NCI-H1694 treated with DMSO at 0.1 percent for 48 hours (cell line): ENCODE measurements around the gene COMMD8.

Source experiments
- DNase-seq: peaks from one replicate; lab custom pipeline; 2025; lab: John Stamatoyannopoulos, UW

Gene COMMD8

GRCh38 chr4:47471591-47471990, 8.1 kb upstream of the COMMD8 start:
- DNase-seq: no peak

- DNase-seq: no peak
These were observed 7.6 kb upstream of the COMMD8 start for GRCh38 chr4:47471064-47471463.

GRCh38 chr4:47469951-47470350, 6.4 kb upstream of the COMMD8 start:
- DNase-seq: no peak

- DNase-seq: no peak
These were observed 5.3 kb upstream of the COMMD8 start for GRCh38 chr4:47468706-47469365.

- no peak for DNase-seq
These were observed 2.7 kb upstream of the COMMD8 start for GRCh38 chr4:47466056-47466785.

- no peak for DNase-seq
These were observed 1.5 kb upstream of the COMMD8 start for GRCh38 chr4:47465004-47465403.

GRCh38 chr4:47462799-47463234, 685 bp downstream of the COMMD8 start:
- no peak for DNase-seq

- DNase-seq: no peak
These were observed 11.8 kb downstream of the COMMD8 start for GRCh38 chr4:47451657-47452056.

- DNase-seq: no peak
These were observed 19.5 kb downstream of the COMMD8 start for GRCh38 chr4:47444031-47444430.

- no peak for DNase-seq
These were observed 20.5 kb downstream of the COMMD8 start for GRCh38 chr4:47442980-47443379.

GRCh38 chr4:47434931-47435330, 28.6 kb downstream of the COMMD8 start:
- no peak for DNase-seq

GRCh38 chr4:47432749-47433148, 30.8 kb downstream of the COMMD8 start:
- no peak for DNase-seq

GRCh38 chr4:47427935-47428334, 35.6 kb downstream of the COMMD8 start:
- DNase-seq: no peak

GRCh38 chr4:47425628-47426027, 37.9 kb downstream of the COMMD8 start:
- no peak for DNase-seq

- DNase-seq: no peak
These were observed 44.2 kb downstream of the COMMD8 start for GRCh38 chr4:47419296-47419695.

GRCh38 chr4:47418147-47418546, 45.4 kb downstream of the COMMD8 start:
- no peak for DNase-seq

GRCh38 chr4:47415719-47416118, 47.8 kb downstream of the COMMD8 start:
- no peak for DNase-seq

GRCh38 chr4:47413521-47413920, 50.0 kb downstream of the COMMD8 start:
- no peak for DNase-seq

GRCh38 chr4:47410271-47410670, 53.2 kb downstream of the COMMD8 start:
- no peak for DNase-seq

GRCh38 chr4:47406408-47406807, 57.1 kb downstream of the COMMD8 start:
- DNase-seq: no peak
